Measurements from ENCODE around the gene HLA-DRA.

GRCh38 chr6:32410906-32411305 lies 28.8 kb upstream of the HLA-DRA start:
- TF ChIP-seq CTCF (IDR thresholded peaks at IDR 0.05) (no peak), EZH2 (IDR thresholded peaks at IDR 0.05) (no peak), EZH2phosphoT487 (IDR thresholded peaks at IDR 0.05) (no peak)

All from neural progenitor cell (in vitro differentiated cells).